Measurements from ENCODE around the gene SLC9C2.

DNA sequence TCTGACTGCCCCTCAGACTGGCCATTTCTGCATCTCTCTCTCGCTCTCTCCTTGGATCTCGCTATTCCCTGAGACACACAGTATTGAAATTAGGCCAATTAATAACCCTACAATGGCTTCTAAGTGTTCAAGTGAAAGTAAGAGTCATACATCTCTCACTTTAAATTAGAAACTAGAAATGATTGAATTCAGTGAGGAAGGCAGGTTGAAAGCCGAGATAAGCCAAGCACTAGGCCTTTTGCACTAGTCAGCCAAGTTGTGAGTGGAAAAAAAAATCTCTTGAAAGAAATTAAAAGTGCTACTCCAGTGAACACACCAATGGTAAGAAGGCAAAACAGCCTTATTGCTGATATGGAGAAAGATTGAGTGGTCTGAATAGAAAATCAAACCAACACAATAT, 51.2 kb downstream of the SLC9C2 start:
- TF ChIP-seq, protein P1, sequence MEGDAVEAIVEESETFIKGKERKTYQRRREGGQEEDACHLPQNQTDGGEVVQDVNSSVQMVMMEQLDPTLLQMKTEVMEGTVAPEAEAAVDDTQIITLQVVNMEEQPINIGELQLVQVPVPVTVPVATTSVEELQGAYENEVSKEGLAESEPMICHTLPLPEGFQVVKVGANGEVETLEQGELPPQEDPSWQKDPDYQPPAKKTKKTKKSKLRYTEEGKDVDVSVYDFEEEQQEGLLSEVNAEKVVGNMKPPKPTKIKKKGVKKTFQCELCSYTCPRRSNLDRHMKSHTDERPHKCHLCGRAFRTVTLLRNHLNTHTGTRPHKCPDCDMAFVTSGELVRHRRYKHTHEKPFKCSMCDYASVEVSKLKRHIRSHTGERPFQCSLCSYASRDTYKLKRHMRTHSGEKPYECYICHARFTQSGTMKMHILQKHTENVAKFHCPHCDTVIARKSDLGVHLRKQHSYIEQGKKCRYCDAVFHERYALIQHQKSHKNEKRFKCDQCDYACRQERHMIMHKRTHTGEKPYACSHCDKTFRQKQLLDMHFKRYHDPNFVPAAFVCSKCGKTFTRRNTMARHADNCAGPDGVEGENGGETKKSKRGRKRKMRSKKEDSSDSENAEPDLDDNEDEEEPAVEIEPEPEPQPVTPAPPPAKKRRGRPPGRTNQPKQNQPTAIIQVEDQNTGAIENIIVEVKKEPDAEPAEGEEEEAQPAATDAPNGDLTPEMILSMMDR (conservative IDR thresholded peaks at IDR 0.05 in 1 of 2, IDR thresholded peaks at IDR 0.05 in 1 of 2; ENCODE audit: low read depth in 1 of 2, low read length in 2 of 2) = no peak
- no peak for TF ChIP-seq EZH2 (IDR thresholded peaks at IDR 0.05; ENCODE audit: low read length, missing control alignments)
